Endothelial cell of umbilical vein (primary cell): Measurements from ENCODE around the gene FCSK. TPM values are rescaled to one million over a fixed set of nuclear protein-coding genes. Genes with fewer than 3 reads are reported as not detected.

Experiments
- BruUV-seq: library from RNA; stranded (reverse); fragments of 400-500 nt; replicated peaks from 2 replicates; lab custom pipeline; 2021; lab: Mats Ljungman, UMichigan
- CTCF ChIA-PET: fragments of 300-600, 350-600 bp; sonication (Branson Sonifier 250); formaldehyde crosslinking; loops from one replicate; lab custom pipeline; 2021; ENCODE audit warnings: antibody characterized with exemption, inconsistent platforms; lab: Charles Lee
- POLR2A ChIA-PET: fragments of 300-600, 350-600 bp; sonication (Branson Sonifier 250); formaldehyde crosslinking; loops from one replicate; lab custom pipeline; 2021; ENCODE audit warnings: antibody characterized with exemption, inconsistent platforms; lab: Charles Lee
- DNase-seq: peaks from one replicate; pipeline ENCODE4 v3.0.0-alpha.2; 2011; ENCODE audit warnings: low read depth, low spot score
- FAIRE-seq: peaks from 2 replicates; lab custom pipeline; 2011; peaks lifted over from hg19 to GRCh38; lab: Jason Lieb, UNC
- H2AFZ ChIP-seq: 2 replicates; pipeline ENCODE4 v1.6.0; 2012; ENCODE audit warnings: low read depth, low read length, control low read depth, inconsistent platforms
- H3K27ac ChIP-seq: 2 replicates; pipeline ENCODE4 v1.5.1; 2011; ENCODE audit warnings: low read depth, mild to moderate bottlenecking, control low read depth, low read length, moderate library complexity; ENCODE audit not compliant: insufficient read depth
- H3K27me3 ChIP-seq, 2 experiments: 2 replicates each; pipeline versions ENCODE4 v1.6.0 to v1.6.1; 2011; ENCODE audit warnings: low read length in 2 of 2, mixed read lengths in 1 of 2; ENCODE audit not compliant: control insufficient read depth in 2 of 2, insufficient read depth in 2 of 2
- H3K36me3 ChIP-seq, 2 experiments: 2 replicates in 1 of 2; 3 replicates in 1 of 2; pipeline ENCODE4 v1.5.1; 2011; ENCODE audit warnings: low read length in 2 of 2, mild to moderate bottlenecking in 1 of 2, moderate library complexity in 1 of 2; ENCODE audit not compliant: control insufficient read depth in 2 of 2, insufficient read depth in 2 of 2; ENCODE audit errors: extremely low read depth in 1 of 2
- H3K4me1 ChIP-seq: 3 replicates; pipeline ENCODE4 v1.5.1; 2011; ENCODE audit warnings: mild to moderate bottlenecking, low read length; ENCODE audit not compliant: control insufficient read depth, insufficient read depth; ENCODE audit errors: extremely low read depth
- H3K4me2 ChIP-seq: 2 replicates; pipeline ENCODE4 v1.6.1; 2011; ENCODE audit warnings: low read length, control low read depth, mixed read lengths; ENCODE audit not compliant: insufficient read depth
- H3K4me3 ChIP-seq, 3 experiments: fragments of 200-600 bp in 1 of 3; sonication (generic), shearing (Covaris generic) in 1 of 3; replicated peaks in 1 of 3; 2 replicates each; pipeline ENCODE4 v1.5.1; 2011 to 2016; ENCODE audit warnings: control low read depth in 3 of 3, low read length in 3 of 3, mild to moderate bottlenecking in 2 of 3, inconsistent platforms in 1 of 3, low read depth in 1 of 3, moderate library complexity in 1 of 3; ENCODE audit not compliant: insufficient read depth in 1 of 3
- H3K79me2 ChIP-seq: 2 replicates; pipeline ENCODE4 v1.6.0; 2012; ENCODE audit warnings: low read length, inconsistent platforms; ENCODE audit not compliant: control insufficient read depth, insufficient read depth
- H3K9ac ChIP-seq: replicated peaks from 2 replicates; pipeline ENCODE3; 2011; ENCODE audit warnings: low read length, control low read depth; ENCODE audit not compliant: insufficient read depth; ENCODE audit errors: extremely low read depth
- H3K9me1 ChIP-seq: replicated peaks from 3 replicates; pipeline ENCODE4 v1.6.0; 2011; ENCODE audit warnings: mild to moderate bottlenecking, low read length; ENCODE audit not compliant: control insufficient read depth, insufficient read depth; ENCODE audit errors: extremely low read depth
- H3K9me3 ChIP-seq: replicated peaks from 2 replicates; pipeline ENCODE4 v1.5.1; 2012; ENCODE audit warnings: low read length, inconsistent platforms; ENCODE audit not compliant: control insufficient read depth, insufficient read depth
- H4K20me1 ChIP-seq: replicated peaks from 2 replicates; pipeline ENCODE3; 2011; ENCODE audit warnings: mild to moderate bottlenecking, low read length; ENCODE audit not compliant: control insufficient read depth, insufficient read depth; ENCODE audit errors: extremely low read depth
- EZH2 ChIP-seq: IDR thresholded peaks from 2 replicates; pipeline ENCODE4 v1.6.1; 2012; ENCODE audit warnings: borderline replicate concordance, low read depth, mild to moderate bottlenecking, moderate library complexity, low read length, inconsistent platforms; ENCODE audit not compliant: severe bottlenecking
- FOS ChIP-seq: IDR thresholded peaks from 2 replicates; pipeline ENCODE4 v1.6.1; 2011; ENCODE audit warnings: mild to moderate bottlenecking, low read length, moderate library complexity, borderline replicate concordance; ENCODE audit not compliant: insufficient read depth
- GATA2 ChIP-seq: IDR thresholded peaks from 2 replicates; pipeline ENCODE4 v1.7.0; 2011; ENCODE audit warnings: low read depth, mild to moderate bottlenecking, moderate library complexity, mixed read lengths, low read length; ENCODE audit not compliant: insufficient read length, insufficient read depth
- JUN ChIP-seq: IDR thresholded peaks from 2 replicates; pipeline ENCODE4 v1.6.1; 2011; ENCODE audit warnings: borderline replicate concordance, low read depth; ENCODE audit not compliant: insufficient read length, insufficient read depth
- MAX ChIP-seq: IDR thresholded peaks from 2 replicates; pipeline ENCODE4 v1.6.1; 2011; ENCODE audit not compliant: insufficient read depth, insufficient read length
- MYC ChIP-seq: IDR thresholded peaks from one replicate; pipeline ENCODE4 v1.6.1; 2011; ENCODE audit warnings: mild to moderate bottlenecking, low read depth, low read length
- POLR2A ChIP-seq: IDR thresholded peaks from 2 replicates; pipeline ENCODE4 v1.6.1; 2012; ENCODE audit warnings: low read depth, mild to moderate bottlenecking, control low read depth, low read length
- POLR2AphosphoS5 ChIP-seq: IDR thresholded peaks from 2 replicates; pipeline ENCODE4 v1.6.1; 2012; ENCODE audit warnings: low read depth, mild to moderate bottlenecking, control low read depth, low read length, moderate library complexity; ENCODE audit not compliant: insufficient read depth
- dilution Hi-C: fragments of 300-500 bp; cut with MboI; formaldehyde crosslinking; loops from one replicate; pipeline ENCODE4 v1.15.0; 2019; ENCODE audit warnings: low sequenced_read_pairs; ENCODE audit not compliant: extremely low pct_ligation_motif_present
- intact Hi-C: fragments of 100-400 bp; cut with micrococcal nuclease; formaldehyde crosslinking; loops from one replicate; pipeline ENCODE4 v1.10.0; 2022
- polyA plus RNA-seq, 4 experiments: library from polyadenylated mRNA; depleted of rRNA in 3 of 4; stranded (reverse) in 3 of 4; unstranded in 1 of 4; fragments of >200 nt; gene quantifications; 2 replicates each; pipeline versions ENCODE4 v1.2.1 to v1.2.3, GENCODE V29; 2011 to 2012; ENCODE audit warnings: missing spikeins in 1 of 4
- total RNA-seq: library from RNA; stranded (reverse); gene quantifications from 2 replicates; pipeline ENCODE4 v1.2.3, GENCODE V29; 2021
- TF ChIP-seq, protein P1 (sequence below), 2 donors: IDR thresholded peaks; 1 replicate in 1 of 2; 2 replicates in 1 of 2; pipeline ENCODE4 v1.5.1; 2011; ENCODE audit warnings: low read length in 2 of 2, mild to moderate bottlenecking in 2 of 2, moderate library complexity in 2 of 2, control low read depth in 1 of 2, inconsistent platforms in 1 of 2, low read depth in 1 of 2; ENCODE audit not compliant: insufficient read depth in 1 of 2; ENCODE audit errors: extremely low read depth in 1 of 2

The FCSK gene
- total and polyA plus RNA-seq, 2 donors (not counting 3 experiments of a cell fraction or from before 2014, with no cell fraction given) = 12.4 to 18.0 TPM

DNA sequence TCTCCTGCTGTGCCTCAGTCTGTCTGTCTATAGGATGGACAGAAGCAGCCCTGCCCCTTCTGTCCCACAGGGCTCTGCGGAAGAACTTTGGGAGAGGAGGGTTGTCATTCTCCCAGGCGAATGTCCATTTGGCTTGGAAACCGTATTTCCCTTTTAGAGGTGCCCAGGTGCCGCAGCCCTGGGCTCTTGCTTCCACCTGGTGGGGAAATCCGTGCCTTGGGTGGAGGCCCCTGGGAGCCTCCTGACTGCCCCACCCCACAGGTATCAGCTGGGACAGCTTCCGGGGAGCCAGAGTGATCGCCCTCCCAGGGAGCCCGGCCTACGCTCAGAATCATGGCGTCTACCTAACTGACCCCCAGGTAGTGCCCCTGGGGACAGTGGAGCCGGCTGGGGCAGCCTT is 12.7 kb downstream of the FCSK start:
- Histone ChIP-seq H2AFZ (no peak overlapping the region), H3K4me2 (no peak overlapping the region), H3K4me3 (no peak overlapping the region), H3K27me3 (no peaks in the 10 kb centered on the region), H3K9me1 (no peaks in the 10 kb centered on the region), H3K9me3 (no peaks in the 10 kb centered on the region), H3K9ac (no peak overlapping the region), H4K20me1 (no peaks in the 10 kb centered on the region), H3K4me1 (no peaks in the 10 kb centered on the region), H3K27ac (no peak overlapping the region), H3K36me3 (peaks cover 0 to 7% of the 10 kb centered on the region in 2 experiments), H3K79me2 (no peaks in the 10 kb centered on the region)
- BruUV-seq = no TSS peak
- DNase-seq (no peak), FAIRE-seq (no peak)
- intact Hi-C loops (no loop called here), dilution Hi-C loops (no loop called here)
- no peak for TF ChIP-seq GATA2
- TF ChIP-seq, protein P1, sequence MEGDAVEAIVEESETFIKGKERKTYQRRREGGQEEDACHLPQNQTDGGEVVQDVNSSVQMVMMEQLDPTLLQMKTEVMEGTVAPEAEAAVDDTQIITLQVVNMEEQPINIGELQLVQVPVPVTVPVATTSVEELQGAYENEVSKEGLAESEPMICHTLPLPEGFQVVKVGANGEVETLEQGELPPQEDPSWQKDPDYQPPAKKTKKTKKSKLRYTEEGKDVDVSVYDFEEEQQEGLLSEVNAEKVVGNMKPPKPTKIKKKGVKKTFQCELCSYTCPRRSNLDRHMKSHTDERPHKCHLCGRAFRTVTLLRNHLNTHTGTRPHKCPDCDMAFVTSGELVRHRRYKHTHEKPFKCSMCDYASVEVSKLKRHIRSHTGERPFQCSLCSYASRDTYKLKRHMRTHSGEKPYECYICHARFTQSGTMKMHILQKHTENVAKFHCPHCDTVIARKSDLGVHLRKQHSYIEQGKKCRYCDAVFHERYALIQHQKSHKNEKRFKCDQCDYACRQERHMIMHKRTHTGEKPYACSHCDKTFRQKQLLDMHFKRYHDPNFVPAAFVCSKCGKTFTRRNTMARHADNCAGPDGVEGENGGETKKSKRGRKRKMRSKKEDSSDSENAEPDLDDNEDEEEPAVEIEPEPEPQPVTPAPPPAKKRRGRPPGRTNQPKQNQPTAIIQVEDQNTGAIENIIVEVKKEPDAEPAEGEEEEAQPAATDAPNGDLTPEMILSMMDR (IDR thresholded peaks at IDR 0.05; ENCODE audit: extremely low read depth in 1 of 2, insufficient read depth in 1 of 2, low read depth in 1 of 2, low read length in 2 of 2) = no peak
- no peak for TF ChIP-seq FOS
- no peak for TF ChIP-seq EZH2
- ChIA-PET CTCF (no interaction called here), POLR2A (interaction anchor here (0.6 kb wide), 1 partner anchor 15 kb away, joined by 7 read pairs; no protein-coding TSS in a partner anchor)

GRCh38 chr16:70467608-70468007 is 13.2 kb downstream of the FCSK start:
- ChIA-PET POLR2A (no interaction called here), CTCF (no interaction called here)
- TF ChIP-seq, protein P1 (IDR thresholded peaks at IDR 0.05; ENCODE audit: extremely low read depth in 1 of 2, insufficient read depth in 1 of 2, low read depth in 1 of 2, low read length in 2 of 2) = no peak
- no peak for TF ChIP-seq POLR2AphosphoS5
- TF ChIP-seq POLR2A = no peak
- no peak for TF ChIP-seq MYC
- TF ChIP-seq MAX = no peak
- TF ChIP-seq EZH2 = no peak
- TF ChIP-seq GATA2 = no peak
- no peak for TF ChIP-seq FOS
- TF ChIP-seq JUN = no peak
- intact Hi-C loops (no loop called here), dilution Hi-C loops (no loop called here)
- Histone ChIP-seq H3K27me3 (no peaks in the 10 kb centered on the region), H3K36me3 (peaks cover 0 to 7% of the 10 kb centered on the region in 2 experiments), H3K27ac (no peak overlapping the region), H3K4me2 (no peak overlapping the region), H3K4me3 (no peak overlapping the region), H4K20me1 (no peaks in the 10 kb centered on the region), H2AFZ (no peak overlapping the region), H3K79me2 (no peaks in the 10 kb centered on the region), H3K9me1 (no peaks in the 10 kb centered on the region), H3K9ac (no peak overlapping the region), H3K4me1 (no peaks in the 10 kb centered on the region), H3K9me3 (no peaks in the 10 kb centered on the region)
- DNase-seq = no peak
- no TSS peak for BruUV-seq
- no peak for FAIRE-seq
